Fibroblast of skin of right quadriceps (primary cell): ENCODE measurements around the gene AGGF1.
"Not testable (repeated sequence)": the region's sequence is repeated elsewhere in the genome, so short reads cannot be mapped to it uniquely, and the experiment has no call there.

Experiments used
- DNase-seq: peaks from one replicate; pipeline ENCODE4 v3.0.0-alpha.2; 2013

Gene AGGF1

DNA sequence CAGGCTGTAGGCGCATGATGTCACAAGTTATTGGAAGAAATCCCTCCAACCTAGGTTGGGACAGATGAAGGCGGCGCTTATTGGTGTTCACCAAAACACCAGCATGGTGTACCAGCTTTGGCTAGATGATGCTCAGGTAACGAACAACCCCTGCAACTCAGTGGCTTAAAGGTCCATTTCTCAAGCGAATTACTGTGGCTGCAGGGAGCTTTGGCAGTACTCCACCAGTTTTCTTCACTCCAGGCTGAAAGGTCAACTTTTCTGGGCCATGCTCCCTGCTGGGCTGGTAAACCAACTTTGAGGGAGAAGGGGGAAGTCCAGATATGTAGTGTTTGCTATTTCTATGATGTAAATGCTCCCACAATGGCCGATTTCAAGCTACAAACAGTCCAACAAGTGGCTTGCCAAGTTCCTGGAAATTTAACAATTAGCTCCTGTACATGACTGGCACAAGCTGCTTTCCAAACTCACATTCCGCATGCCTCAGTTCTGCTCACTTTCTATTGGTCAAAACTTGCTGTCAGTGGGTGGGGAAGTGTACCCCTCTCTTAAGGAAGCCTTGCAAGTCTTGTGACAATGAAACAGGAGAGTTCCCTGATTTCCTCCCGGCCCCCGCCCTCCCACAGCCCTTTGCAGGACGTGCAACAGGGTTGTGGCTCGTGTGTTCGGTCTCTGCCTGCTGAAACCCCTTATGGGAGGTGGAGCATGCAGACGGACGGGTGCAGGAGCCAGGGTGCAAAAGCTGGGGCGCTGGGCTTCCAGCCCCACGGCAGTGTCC is 57.5 kb downstream of the AGGF1 start:
- no peak for DNase-seq

DNA sequence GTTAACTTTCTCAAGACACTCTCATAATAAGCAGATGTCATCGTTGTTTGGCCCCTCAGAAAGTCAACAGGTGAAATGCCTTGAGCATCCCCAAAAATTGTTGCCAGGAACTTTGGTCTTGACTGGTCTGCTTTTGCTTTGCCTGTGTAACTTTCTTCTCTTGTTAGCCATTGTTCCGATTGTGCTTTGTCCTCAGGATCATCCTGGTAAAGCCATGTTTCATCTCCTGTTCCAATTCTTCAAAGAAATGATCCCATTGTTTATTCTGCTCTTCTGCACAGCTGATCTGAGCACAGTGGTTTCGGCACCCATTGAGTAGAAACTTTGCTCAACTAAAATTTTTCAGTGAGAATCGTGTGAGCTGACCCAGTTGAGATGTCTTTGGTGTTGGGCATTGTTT is 65.0 kb downstream of the AGGF1 start:
- no peak for DNase-seq

DNA sequence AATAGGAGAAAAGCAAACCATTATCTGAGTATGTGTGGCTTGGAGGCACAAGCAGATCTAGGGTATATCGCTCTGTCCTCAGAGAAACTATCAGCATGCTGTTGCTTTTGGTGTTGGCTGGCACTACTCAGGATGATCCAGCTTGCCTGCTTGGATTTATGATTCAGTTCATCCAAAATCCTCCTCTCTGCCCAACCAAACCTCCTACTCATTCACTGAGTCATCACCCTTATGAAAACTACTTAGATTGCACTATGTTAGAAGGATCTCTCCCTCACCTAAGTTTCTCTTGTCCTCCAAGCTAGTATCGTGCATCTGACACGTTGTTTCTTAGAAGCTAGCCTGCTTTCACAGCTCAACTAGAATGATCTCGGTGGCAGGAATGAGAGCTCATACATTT is 71.1 kb downstream of the AGGF1 start:
- DNase-seq, result peak; percentile 49

DNA sequence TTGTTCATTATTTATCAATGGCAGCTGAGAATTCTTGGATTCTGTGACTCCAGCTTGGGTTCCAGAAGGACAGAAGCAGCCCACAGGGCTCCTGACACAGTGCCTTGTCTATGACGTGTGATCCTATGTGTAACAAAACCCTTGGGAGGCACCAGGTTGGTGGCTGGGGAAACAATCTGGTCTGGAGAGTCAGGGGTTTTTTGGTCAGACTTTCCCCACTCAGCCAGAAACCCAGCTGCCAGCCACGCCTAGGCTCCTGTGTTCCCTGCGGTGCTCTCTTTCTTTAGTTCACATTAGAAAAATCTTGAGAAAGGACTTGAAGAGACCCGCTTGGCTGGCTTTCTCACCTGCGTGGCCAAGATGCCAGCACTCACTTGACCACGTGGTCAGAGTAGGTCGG is 72.3 kb downstream of the AGGF1 start:
- DNase-seq, result no peak

DNA sequence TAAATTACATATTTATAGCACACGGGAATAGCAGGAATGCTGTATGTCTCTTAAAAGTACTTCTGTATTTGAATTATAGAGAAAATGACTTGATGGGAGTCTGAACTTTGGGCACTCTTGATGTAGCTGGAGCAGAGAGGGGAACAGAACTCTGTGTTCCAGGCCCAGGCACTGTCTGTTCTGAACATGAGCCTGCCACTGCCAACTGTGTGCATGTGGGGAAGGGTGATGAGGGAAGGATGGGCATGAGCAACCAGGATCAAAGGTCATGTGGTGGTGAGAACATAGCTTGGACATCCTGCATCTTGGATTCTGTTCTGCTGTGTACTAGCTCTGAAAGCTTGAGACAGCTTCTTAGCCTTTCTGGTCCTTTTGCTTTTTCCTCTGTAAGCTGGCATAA is 73.3 kb downstream of the AGGF1 start:
- no peak for DNase-seq

DNA sequence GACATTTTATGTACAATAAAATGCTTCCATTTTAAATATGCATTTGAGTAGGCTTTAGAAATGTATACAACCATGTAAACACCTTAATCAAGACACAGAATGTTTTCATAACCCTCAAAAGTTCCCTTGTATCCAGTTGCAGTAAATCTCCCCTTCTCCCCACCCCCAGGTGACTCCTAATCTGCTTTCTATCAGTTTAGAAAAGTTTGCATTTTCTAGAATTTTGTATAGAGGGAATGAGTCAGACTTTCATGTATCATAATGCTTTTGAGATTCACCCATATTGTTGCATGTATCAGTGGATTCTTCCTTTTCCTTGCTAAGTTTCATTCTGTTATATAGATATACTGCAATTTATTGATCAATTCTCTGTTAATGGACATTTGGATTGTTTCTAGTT is 74.6 kb downstream of the AGGF1 start:
- DNase-seq, result no peak

DNA sequence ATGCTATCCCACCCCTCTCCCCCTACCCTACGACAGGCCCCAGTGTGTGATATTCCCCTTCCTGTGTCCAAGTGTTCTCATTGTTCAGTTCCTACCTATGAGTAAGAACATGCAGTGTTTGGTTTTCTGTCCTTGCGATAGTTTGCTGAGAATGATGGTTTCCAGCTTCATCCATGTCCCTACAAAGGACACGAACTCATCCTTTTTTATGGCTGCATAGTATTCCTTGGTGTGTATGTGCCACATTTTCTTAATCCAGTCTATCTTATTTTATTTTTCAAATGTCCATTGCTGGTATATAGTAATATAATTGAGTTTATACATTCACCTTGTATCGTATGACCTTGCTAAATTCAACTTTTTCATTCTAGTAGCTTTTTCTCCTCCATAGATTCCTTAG is 76.8 kb downstream of the AGGF1 start:
- DNase-seq, result not testable (repeated sequence)
